SK-N-SH (cell line): ENCODE measurements around the gene GSTO1.

Experiments
- CTCF ChIP-seq: fragments of 200-600 bp; sonication (generic); IDR thresholded peaks from 2 replicates; pipeline ENCODE4 v1.6.1; 2017; ENCODE audit warnings: antibody characterized with exemption, mild to moderate bottlenecking, moderate library complexity
- EP300 ChIP-seq, 2 experiments: IDR thresholded peaks; 2 replicates each; pipeline versions ENCODE4 v1.4.0 to v1.6.1; 2012; ENCODE audit warnings: borderline replicate concordance in 1 of 2, low read depth in 1 of 2, low read length in 1 of 2
- GABPA ChIP-seq: IDR thresholded peaks from 2 replicates; pipeline ENCODE4 v1.4.0; 2012; ENCODE audit warnings: low read depth, mild to moderate bottlenecking
- MAX ChIP-seq: IDR thresholded peaks from 2 replicates; pipeline ENCODE4 v1.4.0; 2012; ENCODE audit warnings: low read depth
- MXI1 ChIP-seq: IDR thresholded peaks from 2 replicates; pipeline ENCODE4 v1.6.1; 2012; ENCODE audit warnings: mild to moderate bottlenecking, low read depth, low read length, improper control_type of control experiment
- NFIC ChIP-seq: IDR thresholded peaks from 2 replicates; pipeline ENCODE4 v1.4.0; 2012; ENCODE audit warnings: borderline replicate concordance
- PBX3 ChIP-seq: IDR thresholded peaks from 2 replicates; pipeline ENCODE4; 2012
- POLR2AphosphoS5 ChIP-seq: IDR thresholded peaks from 2 replicates; pipeline ENCODE4 v1.6.1; 2012; ENCODE audit warnings: low read depth, low read length
- RAD21 ChIP-seq: IDR thresholded peaks from 2 replicates; pipeline ENCODE4 v1.6.1; 2012; ENCODE audit warnings: mild to moderate bottlenecking, low read length
- TAF1 ChIP-seq: IDR thresholded peaks from 2 replicates; pipeline ENCODE4 v1.6.1; 2012; ENCODE audit warnings: low read depth, mild to moderate bottlenecking, low read length, moderate library complexity, borderline replicate concordance
- ZBTB33 ChIP-seq: IDR thresholded peaks from 2 replicates; pipeline ENCODE4 v1.4.0; 2012; ENCODE audit warnings: low read depth, borderline replicate concordance
- TF ChIP-seq, protein P1 (sequence below): IDR thresholded peaks from 2 replicates; pipeline ENCODE4 v1.6.1; 2012; ENCODE audit warnings: mild to moderate bottlenecking, low read depth, low read length, moderate library complexity

- TF ChIP-seq NFIC (no peak), GABPA (no peak), RAD21 (no peak), PBX3 (no peak), CTCF (no peak), MXI1 (no peak), TAF1 (no peak), POLR2AphosphoS5 (no peak), EP300 (IDR thresholded peaks at IDR 0.05; ENCODE audit: borderline replicate concordance in 1 of 2, low read depth in 1 of 2, low read length in 1 of 2) (no peak), ZBTB33 (no peak), MAX (no peak)
- TF ChIP-seq, protein P1, sequence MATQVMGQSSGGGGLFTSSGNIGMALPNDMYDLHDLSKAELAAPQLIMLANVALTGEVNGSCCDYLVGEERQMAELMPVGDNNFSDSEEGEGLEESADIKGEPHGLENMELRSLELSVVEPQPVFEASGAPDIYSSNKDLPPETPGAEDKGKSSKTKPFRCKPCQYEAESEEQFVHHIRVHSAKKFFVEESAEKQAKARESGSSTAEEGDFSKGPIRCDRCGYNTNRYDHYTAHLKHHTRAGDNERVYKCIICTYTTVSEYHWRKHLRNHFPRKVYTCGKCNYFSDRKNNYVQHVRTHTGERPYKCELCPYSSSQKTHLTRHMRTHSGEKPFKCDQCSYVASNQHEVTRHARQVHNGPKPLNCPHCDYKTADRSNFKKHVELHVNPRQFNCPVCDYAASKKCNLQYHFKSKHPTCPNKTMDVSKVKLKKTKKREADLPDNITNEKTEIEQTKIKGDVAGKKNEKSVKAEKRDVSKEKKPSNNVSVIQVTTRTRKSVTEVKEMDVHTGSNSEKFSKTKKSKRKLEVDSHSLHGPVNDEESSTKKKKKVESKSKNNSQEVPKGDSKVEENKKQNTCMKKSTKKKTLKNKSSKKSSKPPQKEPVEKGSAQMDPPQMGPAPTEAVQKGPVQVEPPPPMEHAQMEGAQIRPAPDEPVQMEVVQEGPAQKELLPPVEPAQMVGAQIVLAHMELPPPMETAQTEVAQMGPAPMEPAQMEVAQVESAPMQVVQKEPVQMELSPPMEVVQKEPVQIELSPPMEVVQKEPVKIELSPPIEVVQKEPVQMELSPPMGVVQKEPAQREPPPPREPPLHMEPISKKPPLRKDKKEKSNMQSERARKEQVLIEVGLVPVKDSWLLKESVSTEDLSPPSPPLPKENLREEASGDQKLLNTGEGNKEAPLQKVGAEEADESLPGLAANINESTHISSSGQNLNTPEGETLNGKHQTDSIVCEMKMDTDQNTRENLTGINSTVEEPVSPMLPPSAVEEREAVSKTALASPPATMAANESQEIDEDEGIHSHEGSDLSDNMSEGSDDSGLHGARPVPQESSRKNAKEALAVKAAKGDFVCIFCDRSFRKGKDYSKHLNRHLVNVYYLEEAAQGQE: no peak
These were observed 7.1 kb upstream of the GSTO1 start for GRCh38 chr10:104247513-104248146.
